Lower leg skin (tissue), 4 donors: ENCODE data around the gene EYA3. TPM values are rescaled to one million over a fixed set of nuclear protein-coding genes. Genes with fewer than 3 reads are reported as not detected.

Source experiments
- DNase-seq, 2 donors: peaks; one replicate each; pipeline ENCODE4 v3.0.0-alpha.2; 2019; ENCODE audit warnings: low spot score in 2 of 2
- H3K4me3 ChIP-seq: fragments of 200-600 bp; sonication (generic); 2 replicates; pipeline ENCODE4 v1.5.1; 2017; ENCODE audit warnings: mild to moderate bottlenecking, low read depth; ENCODE audit not compliant: poor library complexity, severe bottlenecking
- POLR2A ChIP-seq, 2 donors: fragments of 450-650 bp; IDR thresholded peaks; one replicate each; pipeline ENCODE4 v1.6.1; 2016 to 2017; ENCODE audit warnings: antibody characterized with exemption in 2 of 2, mild to moderate bottlenecking in 1 of 2, moderate library complexity in 1 of 2
- WGBS, 2 donors: methylation state at CpG; one replicate each; pipeline ENCODE4 v1.1.5; 2018; 5-methylcytosine and 5-hydroxymethylcytosine counted together
- intact Hi-C: fragments of 100-400 bp; cut with DNase I; formaldehyde crosslinking; loops from one replicate; pipeline ENCODE4 v1.15.0; 2023; ENCODE audit warnings: low total_unique reads
- total RNA-seq, 4 donors: library from RNA; depleted of rRNA; stranded (reverse); fragments of >200 nt; gene quantifications; one replicate each; pipeline ENCODE4 v1.1.0, GENCODE V29; 2016
- TF ChIP-seq, protein P1 (sequence below), 3 donors: fragments of 450-650 bp; IDR thresholded peaks; one replicate each; pipeline ENCODE4 v1.5.1; 2016; ENCODE audit warnings: antibody characterized with exemption in 3 of 3, mild to moderate bottlenecking in 3 of 3, moderate library complexity in 2 of 3

EYA3 gene
- total RNA-seq, 4 donors from 2014 or later: 14.9 to 20.1 (median 17.1) TPM

DNA sequence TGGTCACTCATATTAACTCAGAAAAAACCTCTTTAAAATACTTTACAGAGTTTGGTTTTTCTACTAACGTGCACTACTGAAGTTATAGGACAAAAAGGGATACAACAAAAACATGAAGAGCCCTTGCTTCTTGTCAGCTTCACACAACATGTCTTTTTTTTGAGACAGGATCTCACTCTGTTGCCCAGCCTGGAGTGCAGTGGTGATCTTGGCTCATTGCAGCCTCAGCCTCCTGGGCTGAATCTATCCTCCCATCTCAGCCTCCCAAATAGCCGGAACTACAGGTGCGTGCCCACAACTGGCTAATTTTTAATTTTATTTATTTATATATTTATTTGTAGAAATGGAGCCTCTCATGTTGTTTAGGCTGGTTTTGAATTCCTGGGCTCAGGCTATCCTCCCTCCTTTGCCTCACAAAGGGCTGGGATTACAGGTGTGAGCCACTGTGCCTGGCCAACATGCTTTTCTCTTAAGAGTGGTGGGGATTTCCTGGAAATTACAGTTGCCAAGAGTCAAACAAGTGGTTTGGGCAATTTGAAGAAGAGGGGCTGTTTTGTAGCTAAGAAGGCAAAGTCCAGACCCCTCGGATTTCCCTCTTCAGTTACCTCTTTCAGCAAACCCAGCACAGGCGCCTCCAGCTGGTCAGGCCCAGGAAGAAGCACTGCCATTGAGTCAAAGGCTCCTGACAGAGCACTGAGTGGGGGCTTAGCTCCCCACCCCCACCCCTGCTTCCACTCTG lies 160.0 kb downstream of the EYA3 start:
- no peak overlapping the region for H3K4me3 ChIP-seq
- 72 to 76% methylated on average over 5 of the region's 5 CpGs for WGBS, 2 donors
- DNase-seq: no peak
- intact Hi-C loops: no loop called here
- no peak for TF ChIP-seq POLR2A (IDR thresholded peaks at IDR 0.05)
- TF ChIP-seq, protein P1, sequence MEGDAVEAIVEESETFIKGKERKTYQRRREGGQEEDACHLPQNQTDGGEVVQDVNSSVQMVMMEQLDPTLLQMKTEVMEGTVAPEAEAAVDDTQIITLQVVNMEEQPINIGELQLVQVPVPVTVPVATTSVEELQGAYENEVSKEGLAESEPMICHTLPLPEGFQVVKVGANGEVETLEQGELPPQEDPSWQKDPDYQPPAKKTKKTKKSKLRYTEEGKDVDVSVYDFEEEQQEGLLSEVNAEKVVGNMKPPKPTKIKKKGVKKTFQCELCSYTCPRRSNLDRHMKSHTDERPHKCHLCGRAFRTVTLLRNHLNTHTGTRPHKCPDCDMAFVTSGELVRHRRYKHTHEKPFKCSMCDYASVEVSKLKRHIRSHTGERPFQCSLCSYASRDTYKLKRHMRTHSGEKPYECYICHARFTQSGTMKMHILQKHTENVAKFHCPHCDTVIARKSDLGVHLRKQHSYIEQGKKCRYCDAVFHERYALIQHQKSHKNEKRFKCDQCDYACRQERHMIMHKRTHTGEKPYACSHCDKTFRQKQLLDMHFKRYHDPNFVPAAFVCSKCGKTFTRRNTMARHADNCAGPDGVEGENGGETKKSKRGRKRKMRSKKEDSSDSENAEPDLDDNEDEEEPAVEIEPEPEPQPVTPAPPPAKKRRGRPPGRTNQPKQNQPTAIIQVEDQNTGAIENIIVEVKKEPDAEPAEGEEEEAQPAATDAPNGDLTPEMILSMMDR (IDR thresholded peaks at IDR 0.05): no peak

GRCh38 chr1:27922272-27922671 lies 166.1 kb downstream of the EYA3 start:
- 83 to 89% methylated on average over 3 of the region's 3 CpGs for WGBS, 2 donors
- H3K4me3 ChIP-seq: no peak overlapping the region
- DNase-seq: no peak
- intact Hi-C loops: no loop called here
- no peak for TF ChIP-seq POLR2A (IDR thresholded peaks at IDR 0.05)

Other genes with a start within 250 kb of the EYA3 start
- gene THEMIS2, start 216.1 kb downstream of the EYA3 start, total RNA-seq: 10 to 100 TPM in 2 of 4 donors, 1 to 10 TPM in 2; 5.1 to 12.6 (median 8.9) TPM
- gene RPA2, start 174.0 kb downstream of the EYA3 start, total RNA-seq: 10 to 100 TPM; 24.9 to 35.8 (median 32.4) TPM
- 1 to 10 TPM in 3 of 4 donors, under 1 TPM in 1; 0.55 to 3.5 (median 2.1) TPM for gene SMPDL3B, start 153.6 kb downstream of the EYA3 start, total RNA-seq
- 1 to 10 TPM; 4.4 to 8.6 (median 6.4) TPM for gene XKR8, start 128.6 kb downstream of the EYA3 start, total RNA-seq
- 10 to 100 TPM in 1 of 4 donors, 1 to 10 TPM in 3; 2.7 to 10.2 (median 6.8) TPM for gene PTAFR, start 88.1 kb upstream of the EYA3 start, total RNA-seq
- gene DNAJC8, start 144.4 kb upstream of the EYA3 start, total RNA-seq: 10 to 100 TPM; 33.5 to 40.4 (median 35.3) TPM
- gene ATP5IF1, start 147.5 kb upstream of the EYA3 start, total RNA-seq: 100 to 1,000 TPM; 125 to 326 (median 247) TPM
- 10 to 100 TPM in 2 of 4 donors, 1 to 10 TPM in 2; 8.2 to 13.6 (median 11.1) TPM for gene SESN2, start 170.9 kb upstream of the EYA3 start, total RNA-seq
- gene MED18, start 240.4 kb upstream of the EYA3 start, total RNA-seq: 10 to 100 TPM; 12.2 to 23.3 (median 19.2) TPM